Activated T-helper 9 cell treated with anti-CD3 and anti-CD28 coated beads, Interleukin-2, amount 50 U/mL, for 16 hours (primary cell): ENCODE measurements around the gene CLDN1.
"Not testable (repeated sequence)": the region's sequence is repeated elsewhere in the genome, so short reads cannot be mapped to it uniquely, and the experiment has no call there.

Experiments used
- DNase-seq: peaks from one replicate; pipeline ENCODE4 v3.0.0-alpha.2; 2020; ENCODE audit warnings: low read depth

Gene CLDN1

DNA sequence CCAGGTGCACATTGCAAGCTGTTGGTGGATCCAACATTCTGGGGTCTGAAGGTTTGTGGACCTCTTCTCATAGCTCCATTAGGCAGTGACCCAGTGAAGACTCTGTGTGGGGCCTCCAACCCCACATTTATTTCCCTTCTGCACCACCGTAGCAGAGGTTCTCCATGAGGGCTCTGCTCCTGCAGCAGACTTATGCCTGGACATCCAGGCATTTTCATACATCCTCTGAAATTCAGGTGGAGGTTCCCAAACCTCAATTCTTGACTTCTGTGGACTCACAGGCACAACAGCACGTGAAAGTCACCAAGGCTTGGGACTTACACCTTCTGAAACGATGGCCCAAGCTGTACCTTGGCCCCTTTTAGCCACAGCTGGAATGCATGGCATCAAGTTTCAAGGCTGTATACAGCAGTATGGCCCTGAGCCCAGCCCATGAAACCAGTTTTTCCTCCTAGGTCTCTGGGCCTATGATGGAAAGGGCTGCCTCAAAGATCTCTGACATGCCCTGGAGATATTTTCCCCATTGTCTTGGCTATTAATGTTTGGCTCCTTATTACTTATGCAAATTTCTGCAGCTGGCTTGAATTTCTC lies 30.2 kb downstream of the CLDN1 start:
- no peak for DNase-seq

GRCh38 chr3:190289989-190290388 lies 32.3 kb downstream of the CLDN1 start:
- no peak for DNase-seq

- no peak for DNase-seq
Observed at GRCh38 chr3:190288836-190289235, 33.4 kb downstream of the CLDN1 start.

GRCh38 chr3:190286014-190286413 lies 36.2 kb downstream of the CLDN1 start:
- no peak for DNase-seq

GRCh38 chr3:190281308-190282051 lies 40.8 kb downstream of the CLDN1 start:
- DNase-seq, result no peak

- no peak for DNase-seq
Observed at GRCh38 chr3:190279690-190280089, 42.6 kb downstream of the CLDN1 start.

- DNase-seq, result no peak
Observed at GRCh38 chr3:190272747-190273146, 49.5 kb downstream of the CLDN1 start.

DNA sequence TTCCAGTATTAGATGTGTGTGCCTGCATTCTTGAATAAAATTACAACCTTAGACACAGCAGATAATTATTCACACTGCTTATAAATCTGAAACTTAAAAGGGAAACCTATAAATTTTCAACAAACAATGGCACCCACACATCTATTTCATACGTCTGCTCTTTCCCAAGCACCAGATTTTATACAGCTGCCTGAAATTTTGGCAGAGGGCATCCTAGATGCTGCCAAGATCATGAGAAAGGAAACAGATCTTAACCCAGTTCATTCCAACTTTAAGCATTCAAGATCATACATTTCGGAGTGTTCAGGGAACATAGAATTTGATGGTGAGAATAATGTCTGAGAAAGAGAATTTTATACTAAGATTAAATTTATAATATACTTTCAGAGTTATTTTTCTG lies 53.1 kb downstream of the CLDN1 start:
- no peak for DNase-seq

DNA sequence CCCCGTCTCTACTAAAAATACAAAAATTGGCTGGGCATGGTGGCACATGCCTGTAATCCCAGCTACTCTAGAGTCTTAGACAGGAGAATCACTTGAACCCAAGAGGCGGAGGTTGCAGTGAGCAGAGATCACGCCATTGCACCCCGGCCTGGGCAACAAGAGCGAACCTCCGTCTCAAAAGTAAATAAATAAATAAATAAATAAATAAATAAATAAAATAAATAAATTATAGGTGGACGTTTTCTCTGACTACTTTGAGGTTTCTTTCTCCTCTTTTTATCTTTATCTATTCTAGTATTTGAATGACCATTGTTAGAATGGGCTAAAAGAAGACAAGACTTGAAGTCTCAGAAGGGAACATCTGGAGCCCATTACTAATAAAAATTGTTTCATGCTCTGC lies 54.8 kb downstream of the CLDN1 start:
- not testable (repeated sequence) for DNase-seq

DNA sequence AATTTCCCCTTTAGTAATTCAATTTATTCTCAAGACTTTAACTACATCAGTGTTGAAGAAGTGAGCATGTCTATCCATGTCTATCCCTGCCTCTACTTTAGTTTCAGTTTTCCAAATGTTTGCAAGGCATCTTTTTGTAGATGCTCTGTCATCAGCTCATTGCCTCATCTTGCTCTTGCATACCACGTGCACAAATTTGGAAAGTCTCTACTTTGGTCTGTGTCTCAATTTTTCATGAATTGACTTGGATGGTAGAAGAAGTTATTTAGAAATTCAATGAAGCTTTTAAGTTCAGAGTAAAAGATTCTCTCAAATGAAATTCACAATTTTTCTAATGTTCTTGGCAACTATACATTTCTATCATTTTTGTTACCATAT lies 55.3 kb downstream of the CLDN1 start:
- DNase-seq, result no peak

GRCh38 chr3:190266265-190266912 lies 55.9 kb downstream of the CLDN1 start:
- DNase-seq, result no peak

DNA sequence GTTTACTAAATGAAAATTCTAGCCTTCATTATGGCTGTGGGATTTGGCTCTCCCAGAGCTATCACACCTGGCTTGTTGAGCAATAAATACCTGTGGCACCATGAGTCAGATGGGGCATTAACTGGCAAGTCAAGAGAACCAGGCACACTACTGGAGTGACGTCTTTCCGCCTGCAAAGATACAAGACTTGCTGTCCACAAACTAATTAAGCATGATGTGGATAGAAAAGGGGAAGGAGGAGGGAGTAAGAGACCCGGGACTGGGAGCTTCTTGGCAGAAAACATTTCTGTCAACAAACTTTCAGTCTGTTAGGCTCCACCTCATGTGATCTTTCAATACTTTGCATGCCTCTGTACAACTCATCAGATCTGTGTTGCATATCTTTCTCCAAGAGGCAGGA lies 56.5 kb downstream of the CLDN1 start:
- no peak for DNase-seq

DNA sequence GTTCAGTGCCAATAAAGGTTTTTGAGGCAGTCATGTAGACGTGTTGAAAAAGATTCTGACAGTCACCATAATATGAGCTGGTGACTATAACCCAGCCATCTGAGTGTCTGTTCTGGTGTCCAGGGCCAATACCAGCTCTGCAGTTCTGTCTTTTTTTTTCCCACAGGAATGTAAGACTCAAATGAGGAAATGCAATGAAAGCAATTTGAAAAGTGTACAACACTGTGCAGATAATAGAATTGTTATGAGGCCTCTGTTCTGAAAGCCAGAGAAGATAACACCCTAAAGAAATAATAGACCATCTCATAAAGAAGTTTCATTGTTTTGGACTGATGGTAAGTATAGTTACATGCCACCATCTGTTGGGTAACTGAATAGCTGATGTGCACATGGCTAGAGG lies 57.1 kb downstream of the CLDN1 start:
- no peak for DNase-seq

GRCh38 chr3:190261740-190262139 lies 60.5 kb downstream of the CLDN1 start:
- no peak for DNase-seq

GRCh38 chr3:190261015-190261414 lies 61.2 kb downstream of the CLDN1 start:
- no peak for DNase-seq

DNA sequence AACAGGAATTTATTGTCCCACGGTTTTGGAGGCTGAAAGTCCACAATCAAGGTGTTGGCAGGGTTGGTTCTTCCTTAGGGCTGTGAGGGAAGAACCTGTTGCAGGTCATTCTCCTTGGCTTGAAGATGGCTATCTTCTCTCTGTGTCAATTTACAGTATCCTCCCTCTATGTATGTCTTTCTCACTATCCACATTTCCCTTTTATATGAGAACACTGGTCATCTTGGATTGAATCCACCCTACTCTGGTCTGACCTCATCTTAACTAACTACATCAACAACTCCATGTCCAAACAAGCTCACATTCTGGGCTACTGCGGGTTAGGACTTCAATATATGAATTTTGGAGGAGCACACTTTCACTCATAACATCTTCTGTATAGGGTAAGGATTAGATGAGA lies 61.9 kb downstream of the CLDN1 start:
- DNase-seq, result no peak

DNA sequence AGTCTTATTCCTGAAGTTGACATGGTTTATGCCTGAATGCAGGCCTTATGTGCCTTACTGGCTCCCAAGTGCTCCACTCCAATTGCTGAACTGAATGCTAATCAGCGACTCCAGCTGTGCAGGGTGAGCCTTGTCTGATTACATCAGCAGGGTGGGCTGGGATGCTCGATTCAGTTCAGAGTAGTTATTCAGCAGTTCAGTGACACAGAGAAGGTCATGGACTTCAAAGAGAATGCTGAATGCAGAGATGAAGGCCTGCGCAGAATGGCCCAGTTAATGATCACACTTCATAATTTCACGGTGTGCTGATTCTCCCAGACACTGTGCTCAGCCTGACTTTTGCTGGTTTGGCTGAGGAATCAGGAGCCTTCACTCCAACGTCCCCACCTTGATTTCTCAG lies 63.6 kb downstream of the CLDN1 start:
- DNase-seq, result no peak
